Right atrium auricular region (tissue), 2 donors: ENCODE measurements around the gene HDAC7. TPM values are rescaled to one million over a fixed set of nuclear protein-coding genes. Genes with fewer than 3 reads are reported as not detected.

ENCODE experiments used
- DNase-seq: peaks from one replicate; pipeline ENCODE4 v3.0.0-alpha.2; 2019; ENCODE audit warnings: low spot score
- H3K27ac ChIP-seq, 2 donors: fragments of 200-600 bp; sonication (generic); 1 replicate in 1 of 2; 2 replicates in 1 of 2; pipeline ENCODE4 v1.5.1; 2016 to 2019
- H3K27me3 ChIP-seq, 2 donors: fragments of 200-600 bp; sonication (generic); one replicate each; pipeline versions ENCODE4 v1.5.1 to v1.6.0; 2017 to 2019
- H3K36me3 ChIP-seq: fragments of 200-600 bp; sonication (generic); one replicate; pipeline ENCODE4 v1.5.1; 2016
- H3K4me1 ChIP-seq, 2 donors: fragments of 200-600 bp; sonication (generic); one replicate each; pipeline versions ENCODE4 v1.5.1 to v1.6.0; 2017 to 2019
- H3K4me3 ChIP-seq, 2 donors: fragments of 200-600 bp; sonication (generic); 1 replicate in 1 of 2; 2 replicates in 1 of 2; pipeline ENCODE4 v1.5.1; 2017 to 2019; ENCODE audit warnings: mild to moderate bottlenecking in 1 of 2, moderate library complexity in 1 of 2
- H3K9me3 ChIP-seq, 2 donors: fragments of 200-600 bp; sonication (generic); one replicate each; pipeline ENCODE4 v1.5.1; 2019
- CTCF ChIP-seq, 2 donors: fragments of 200-600 bp; sonication (generic); IDR thresholded peaks; one replicate each; pipeline ENCODE4 v1.5.1; 2019; ENCODE audit warnings: antibody characterized with exemption in 2 of 2
- total RNA-seq, 2 donors: library from RNA; depleted of rRNA; stranded (reverse); fragments of >200 nt; gene quantifications; one replicate each; pipeline ENCODE4 v1.1.0, GENCODE V29; 2016

Gene HDAC7
- total RNA-seq, 2 donors from 2014 or later = 33.4 to 60.2 TPM

GRCh38 chr12:47798382-47798948 is 21.2 kb downstream of the HDAC7 start:
- Histone ChIP-seq H3K36me3 (peaks cover 55% of the 10 kb centered on the region), H3K27me3 (no peaks in the 10 kb centered on the region), H3K27ac (no peak overlapping the region), H3K4me3 (no peak overlapping the region), H3K9me3 (no peaks in the 10 kb centered on the region), H3K4me1 (peaks cover 0 to 55% of the 10 kb centered on the region in 2 donors)
- no peak for DNase-seq
- no peak for TF ChIP-seq CTCF (IDR thresholded peaks at IDR 0.05)

- no peak for DNase-seq
- Histone ChIP-seq H3K27me3 (no peaks in the 10 kb centered on the region), H3K36me3 (peaks cover 65% of the 10 kb centered on the region), H3K4me1 (peaks cover 0 to 44% of the 10 kb centered on the region in 2 donors), H3K9me3 (no peaks in the 10 kb centered on the region), H3K4me3 (no peak overlapping the region), H3K27ac (no peak overlapping the region)
- peak in 1 of 2 donors; percentile 50 for TF ChIP-seq CTCF (IDR thresholded peaks at IDR 0.05)
Measured at GRCh38 chr12:47797441-47797840, 22.3 kb downstream of the HDAC7 start.

- peaks cover 80% of the 10 kb centered on the region for H3K36me3 ChIP-seq
- no peak overlapping the region for H3K4me3 ChIP-seq
- H3K4me1 ChIP-seq = peaks cover 0 to 29% of the 10 kb centered on the region in 2 donors
- H3K27me3 ChIP-seq = no peaks in the 10 kb centered on the region
- H3K9me3 ChIP-seq = no peaks in the 10 kb centered on the region
- no peak overlapping the region for H3K27ac ChIP-seq
- no peak for TF ChIP-seq CTCF (IDR thresholded peaks at IDR 0.05)
- no peak for DNase-seq
Measured at GRCh38 chr12:47795814-47796411, 23.8 kb downstream of the HDAC7 start.

GRCh38 chr12:47795121-47795813 is 24.4 kb downstream of the HDAC7 start:
- no peak for TF ChIP-seq CTCF (IDR thresholded peaks at IDR 0.05)
- Histone ChIP-seq H3K36me3 (peaks cover 86% of the 10 kb centered on the region), H3K4me1 (peaks cover 0 to 23% of the 10 kb centered on the region in 2 donors), H3K27ac (no peak overlapping the region), H3K9me3 (no peaks in the 10 kb centered on the region), H3K4me3 (no peak overlapping the region), H3K27me3 (no peaks in the 10 kb centered on the region)
- DNase-seq = no peak

- no peak for TF ChIP-seq CTCF (IDR thresholded peaks at IDR 0.05)
- no peak overlapping the region for H3K4me3 ChIP-seq
- no peaks in the 10 kb centered on the region for H3K9me3 ChIP-seq
- no peaks in the 10 kb centered on the region for H3K27me3 ChIP-seq
- H3K4me1 ChIP-seq = peaks cover 0 to 17% of the 10 kb centered on the region in 2 donors
- no peak overlapping the region for H3K27ac ChIP-seq
- DNase-seq = no peak
- peaks cover 92% of the 10 kb centered on the region for H3K36me3 ChIP-seq
Measured at GRCh38 chr12:47794679-47795078, 25.0 kb downstream of the HDAC7 start.
